WTC11 (cell line): Measurements from ENCODE around the gene LHFPL2. TPM values are rescaled to one million over a fixed set of nuclear protein-coding genes. Genes with fewer than 3 reads are reported as not detected.

Source experiments
- ATAC-seq: fragments of 200-7000 bp; cut with Tn5 transposase; 2 replicates; pipeline ENCODE4 v1.10.0; 2021; ENCODE audit warnings: mild to moderate bottlenecking, moderate library complexity
- CTCF ChIA-PET: fragments of 300-600 bp; sonication (Branson Sonifier 250); formaldehyde crosslinking; loops from one replicate; lab custom pipeline; 2021; ENCODE audit warnings: antibody characterized with exemption; lab: Charles Lee
- POLR2A ChIA-PET: fragments of 350-600 bp; sonication (Branson Sonifier 250); formaldehyde crosslinking; loops from one replicate; lab custom pipeline; 2021; ENCODE audit warnings: antibody characterized with exemption; lab: Charles Lee
- DNase-seq: peaks from one replicate; pipeline ENCODE4 v3.0.0; 2021; ENCODE audit warnings: low spot score
- H3K27ac Mint-ChIP-seq: 2 replicates; pipeline ENCODE4 v1.8.0; 2021; ENCODE audit warnings: mixed read lengths
- H3K27me3 Mint-ChIP-seq: 2 replicates; pipeline ENCODE4 v1.8.0; 2021; ENCODE audit warnings: low read depth, mild to moderate bottlenecking, moderate library complexity, mixed read lengths
- H3K36me3 Mint-ChIP-seq: 2 replicates; pipeline ENCODE4 v1.8.0; 2021; ENCODE audit warnings: mixed read lengths
- H3K4me1 Mint-ChIP-seq: 2 replicates; pipeline ENCODE4 v1.8.0; 2022; ENCODE audit warnings: mixed read lengths
- H3K4me3 Mint-ChIP-seq: 2 replicates; pipeline ENCODE4 v1.8.0; 2021; ENCODE audit warnings: mild to moderate bottlenecking, moderate library complexity, mixed read lengths
- H3K9me3 Mint-ChIP-seq: 2 replicates; pipeline ENCODE4 v1.8.0; 2021; ENCODE audit warnings: mixed read lengths
- ELF4 ChIP-seq: sonication (generic); formaldehyde crosslinking; IDR thresholded peaks from 2 replicates; pipeline ENCODE4 v1.8.1; 2022; ENCODE audit warnings: low read depth, mild to moderate bottlenecking, moderate library complexity, missing genetic modification reagents
- ESRRA ChIP-seq: sonication (generic); formaldehyde crosslinking; IDR thresholded peaks from 2 replicates; pipeline ENCODE4 v1.8.1; 2022; ENCODE audit warnings: mild to moderate bottlenecking, missing genetic modification reagents, borderline replicate concordance
- GRHL2 ChIP-seq: fragments of 250-450 bp; sonication (Bioruptor Pico); IDR thresholded peaks from 2 replicates; pipeline ENCODE4 v1.8.0; 2022; ENCODE audit warnings: mild to moderate bottlenecking, moderate library complexity; ENCODE audit not compliant: insufficient replicate concordance, severe bottlenecking
- KAT7 ChIP-seq: sonication (generic); formaldehyde crosslinking; IDR thresholded peaks from 2 replicates; pipeline ENCODE4 v1.8.1; 2023; ENCODE audit warnings: missing genetic modification reagents, mild to moderate bottlenecking, borderline replicate concordance
- MYBL2 ChIP-seq: sonication (generic); formaldehyde crosslinking; IDR thresholded peaks from 2 replicates; pipeline ENCODE4 v1.8.1; 2023; ENCODE audit warnings: mild to moderate bottlenecking, moderate library complexity, missing genetic modification reagents
- NFE2L1 ChIP-seq: sonication (generic); formaldehyde crosslinking; IDR thresholded peaks from 2 replicates; pipeline ENCODE4 v1.8.1; 2023; ENCODE audit warnings: missing genetic modification reagents
- SMAD4 ChIP-seq: sonication (generic); formaldehyde crosslinking; IDR thresholded peaks from 2 replicates; pipeline ENCODE4 v1.8.0; 2022; ENCODE audit warnings: mild to moderate bottlenecking, missing genetic modification reagents
- SP1 ChIP-seq: sonication (generic); formaldehyde crosslinking; conservative IDR thresholded peaks from 2 replicates; pipeline ENCODE4 v1.8.1; 2022; ENCODE audit warnings: missing genetic modification reagents
- ZNF232 ChIP-seq: sonication (generic); formaldehyde crosslinking; IDR thresholded peaks from 2 replicates; pipeline ENCODE4 v1.8.0; 2022; ENCODE audit warnings: mild to moderate bottlenecking, missing genetic modification reagents
- ZNF263 ChIP-seq: sonication (generic); formaldehyde crosslinking; IDR thresholded peaks from 2 replicates; pipeline ENCODE4 v1.8.1; 2022; ENCODE audit warnings: low read depth, mild to moderate bottlenecking, moderate library complexity, missing genetic modification reagents
- total RNA-seq: library from RNA; stranded (reverse); gene quantifications from 3 replicates; pipeline ENCODE4 v1.2.3, GENCODE V29; 2021
- TF ChIP-seq, protein P1 (sequence below): sonication (generic); formaldehyde crosslinking; conservative IDR thresholded peaks from 2 replicates; pipeline ENCODE4 v1.8.1; 2022; ENCODE audit warnings: mild to moderate bottlenecking, missing genetic modification reagents
- TF ChIP-seq, protein P2 (sequence below): sonication (generic); formaldehyde crosslinking; IDR thresholded peaks from 2 replicates; pipeline ENCODE4 v1.8.1; 2022; ENCODE audit warnings: low read depth, missing genetic modification reagents, borderline replicate concordance
- TF ChIP-seq, protein P3 (sequence below): sonication (generic); formaldehyde crosslinking; conservative IDR thresholded peaks from 2 replicates; pipeline ENCODE4 v1.8.1; 2023; ENCODE audit warnings: mild to moderate bottlenecking, low read depth, missing genetic modification reagents, moderate library complexity
- TF ChIP-seq, protein P4 (sequence below): fragments of 250-450 bp; sonication (Bioruptor Pico); IDR thresholded peaks from 2 replicates; pipeline ENCODE4 v1.9.0; 2021; ENCODE audit warnings: mild to moderate bottlenecking
- TF ChIP-seq, protein P5 (sequence below): sonication (generic); formaldehyde crosslinking; IDR thresholded peaks from 2 replicates; pipeline ENCODE4 v1.8.0; 2022; ENCODE audit warnings: mild to moderate bottlenecking, missing genetic modification reagents
- TF ChIP-seq, protein P6 (sequence below): sonication (generic); formaldehyde crosslinking; IDR thresholded peaks from 2 replicates; pipeline ENCODE4 v1.8.1; 2022; ENCODE audit warnings: low read depth, mild to moderate bottlenecking, moderate library complexity, missing genetic modification reagents, borderline replicate concordance
- TF ChIP-seq, protein P7 (sequence below): sonication (generic); formaldehyde crosslinking; IDR thresholded peaks from 2 replicates; pipeline ENCODE4 v1.8.1; 2023; ENCODE audit warnings: mild to moderate bottlenecking, moderate library complexity, missing genetic modification reagents
- TF ChIP-seq, protein P8 (sequence below): fragments of 250-450 bp; sonication (Bioruptor Pico); IDR thresholded peaks from 2 replicates; pipeline ENCODE4 v1.9.0; 2021; ENCODE audit warnings: mild to moderate bottlenecking
- TF ChIP-seq, protein P9 (sequence below): sonication (generic); formaldehyde crosslinking; IDR thresholded peaks from 2 replicates; pipeline ENCODE4 v1.8.1; 2023; ENCODE audit warnings: mild to moderate bottlenecking, missing genetic modification reagents, moderate library complexity

LHFPL2 gene
- total RNA-seq, 1 experiment from 2014 or later, result 40.6 TPM

DNA sequence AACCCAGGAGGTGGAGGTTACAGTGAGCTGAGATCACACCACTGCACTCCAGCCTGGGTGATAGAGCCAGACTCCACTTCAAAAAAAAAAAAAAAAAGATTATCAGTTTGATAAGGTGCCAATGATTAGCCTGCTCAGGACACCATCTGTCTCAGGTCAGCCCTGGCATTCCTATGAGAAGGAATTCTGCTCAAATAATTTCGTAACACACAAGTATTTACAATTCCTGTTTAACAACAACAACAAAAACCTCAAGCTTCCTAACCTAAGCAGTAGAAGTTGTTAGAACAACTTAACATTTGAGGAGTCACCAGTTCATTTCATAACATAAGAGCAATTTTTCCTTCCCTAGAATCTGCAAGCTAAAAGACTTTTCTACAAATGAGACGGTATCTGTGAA is 85.0 kb downstream of the LHFPL2 start:
- Mint-ChIP-seq H3K27me3 (no peaks in the 10 kb centered on the region), H3K36me3 (peaks cover 15% of the 10 kb centered on the region), H3K4me1 (peaks cover 23% of the 10 kb centered on the region), H3K27ac (peak overlapping the region; percentile 5; the same call in 1 of the 2 replicates), H3K4me3 (no peak overlapping the region), H3K9me3 (no peaks in the 10 kb centered on the region)
- CTCF ChIA-PET, result no interaction called here
- POLR2A ChIA-PET, result interaction anchor here (0.6 kb wide), 1 partner anchor 45 kb away, joined by 3 read pairs; no protein-coding TSS in a partner anchor
- no peak for TF ChIP-seq MYBL2 (CRISPR knock-in tag)
- no peak for TF ChIP-seq NFE2L1 (CRISPR knock-in tag)
- TF ChIP-seq SP1 (CRISPR knock-in tag), result no peak
- TF ChIP-seq KAT7 (CRISPR knock-in tag), result no peak
- TF ChIP-seq, protein P1, sequence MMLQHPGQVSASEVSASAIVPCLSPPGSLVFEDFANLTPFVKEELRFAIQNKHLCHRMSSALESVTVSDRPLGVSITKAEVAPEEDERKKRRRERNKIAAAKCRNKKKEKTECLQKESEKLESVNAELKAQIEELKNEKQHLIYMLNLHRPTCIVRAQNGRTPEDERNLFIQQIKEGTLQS (CRISPR knock-in tag), result no peak
- TF ChIP-seq, protein P2, sequence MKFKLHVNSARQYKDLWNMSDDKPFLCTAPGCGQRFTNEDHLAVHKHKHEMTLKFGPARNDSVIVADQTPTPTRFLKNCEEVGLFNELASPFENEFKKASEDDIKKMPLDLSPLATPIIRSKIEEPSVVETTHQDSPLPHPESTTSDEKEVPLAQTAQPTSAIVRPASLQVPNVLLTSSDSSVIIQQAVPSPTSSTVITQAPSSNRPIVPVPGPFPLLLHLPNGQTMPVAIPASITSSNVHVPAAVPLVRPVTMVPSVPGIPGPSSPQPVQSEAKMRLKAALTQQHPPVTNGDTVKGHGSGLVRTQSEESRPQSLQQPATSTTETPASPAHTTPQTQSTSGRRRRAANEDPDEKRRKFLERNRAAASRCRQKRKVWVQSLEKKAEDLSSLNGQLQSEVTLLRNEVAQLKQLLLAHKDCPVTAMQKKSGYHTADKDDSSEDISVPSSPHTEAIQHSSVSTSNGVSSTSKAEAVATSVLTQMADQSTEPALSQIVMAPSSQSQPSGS (CRISPR knock-in tag), result no peak
- TF ChIP-seq, protein P3, sequence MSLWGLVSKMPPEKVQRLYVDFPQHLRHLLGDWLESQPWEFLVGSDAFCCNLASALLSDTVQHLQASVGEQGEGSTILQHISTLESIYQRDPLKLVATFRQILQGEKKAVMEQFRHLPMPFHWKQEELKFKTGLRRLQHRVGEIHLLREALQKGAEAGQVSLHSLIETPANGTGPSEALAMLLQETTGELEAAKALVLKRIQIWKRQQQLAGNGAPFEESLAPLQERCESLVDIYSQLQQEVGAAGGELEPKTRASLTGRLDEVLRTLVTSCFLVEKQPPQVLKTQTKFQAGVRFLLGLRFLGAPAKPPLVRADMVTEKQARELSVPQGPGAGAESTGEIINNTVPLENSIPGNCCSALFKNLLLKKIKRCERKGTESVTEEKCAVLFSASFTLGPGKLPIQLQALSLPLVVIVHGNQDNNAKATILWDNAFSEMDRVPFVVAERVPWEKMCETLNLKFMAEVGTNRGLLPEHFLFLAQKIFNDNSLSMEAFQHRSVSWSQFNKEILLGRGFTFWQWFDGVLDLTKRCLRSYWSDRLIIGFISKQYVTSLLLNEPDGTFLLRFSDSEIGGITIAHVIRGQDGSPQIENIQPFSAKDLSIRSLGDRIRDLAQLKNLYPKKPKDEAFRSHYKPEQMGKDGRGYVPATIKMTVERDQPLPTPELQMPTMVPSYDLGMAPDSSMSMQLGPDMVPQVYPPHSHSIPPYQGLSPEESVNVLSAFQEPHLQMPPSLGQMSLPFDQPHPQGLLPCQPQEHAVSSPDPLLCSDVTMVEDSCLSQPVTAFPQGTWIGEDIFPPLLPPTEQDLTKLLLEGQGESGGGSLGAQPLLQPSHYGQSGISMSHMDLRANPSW (CRISPR knock-in tag), result no peak
- no peak for TF ChIP-seq ZNF232 (CRISPR knock-in tag)
- no peak for TF ChIP-seq ZNF263 (CRISPR knock-in tag)
- TF ChIP-seq, protein P4, sequence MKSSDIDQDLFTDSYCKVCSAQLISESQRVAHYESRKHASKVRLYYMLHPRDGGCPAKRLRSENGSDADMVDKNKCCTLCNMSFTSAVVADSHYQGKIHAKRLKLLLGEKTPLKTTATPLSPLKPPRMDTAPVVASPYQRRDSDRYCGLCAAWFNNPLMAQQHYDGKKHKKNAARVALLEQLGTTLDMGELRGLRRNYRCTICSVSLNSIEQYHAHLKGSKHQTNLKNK (CRISPR knock-in tag), result no peak
- TF ChIP-seq GRHL2 (CRISPR knock-in tag), result no peak
- ATAC-seq (no peak), DNase-seq (no peak)

DNA sequence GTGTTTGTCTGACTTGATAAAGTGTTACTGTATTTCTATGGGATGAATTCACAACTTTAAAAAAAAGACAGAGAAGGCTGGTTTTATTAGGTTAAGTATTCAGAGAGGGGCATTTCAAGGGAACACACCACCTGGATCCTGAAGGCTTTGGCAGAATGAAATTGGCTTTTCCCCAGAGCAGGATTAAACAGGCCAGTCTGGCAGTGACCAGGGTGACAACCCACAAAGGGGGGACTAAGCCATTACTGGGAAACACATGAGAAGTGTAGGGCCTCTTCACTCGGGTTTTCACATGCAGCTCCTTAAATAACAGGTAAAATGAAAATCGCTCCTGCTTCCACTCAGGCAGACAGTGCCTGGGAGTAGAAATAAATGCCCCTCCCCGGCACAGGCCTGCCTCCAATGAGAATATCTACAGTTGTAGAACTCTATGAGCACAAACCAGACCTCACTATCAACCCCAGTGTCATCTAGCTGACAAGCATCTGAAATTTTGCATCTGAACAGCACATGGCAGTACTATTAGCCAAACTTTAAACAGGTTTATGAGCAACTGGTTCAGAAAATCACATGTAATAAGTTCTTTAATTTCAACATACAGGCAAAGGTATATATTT is 85.8 kb downstream of the LHFPL2 start:
- Mint-ChIP-seq H3K27ac (peak overlapping the region; percentile 54; the same call in 1 of the 2 replicates), H3K4me3 (no peak overlapping the region), H3K4me1 (peaks cover 20% of the 10 kb centered on the region), H3K36me3 (peaks cover 15% of the 10 kb centered on the region), H3K27me3 (no peaks in the 10 kb centered on the region), H3K9me3 (no peaks in the 10 kb centered on the region)
- DNase-seq, result no peak
- ChIA-PET POLR2A (no interaction called here), CTCF (no interaction called here)
- no peak for ATAC-seq
- TF ChIP-seq ESRRA (CRISPR knock-in tag) (no peak), ELF4 (CRISPR knock-in tag) (no peak), ZNF232 (CRISPR knock-in tag) (no peak), SMAD4 (no peak)
- TF ChIP-seq, protein P5, sequence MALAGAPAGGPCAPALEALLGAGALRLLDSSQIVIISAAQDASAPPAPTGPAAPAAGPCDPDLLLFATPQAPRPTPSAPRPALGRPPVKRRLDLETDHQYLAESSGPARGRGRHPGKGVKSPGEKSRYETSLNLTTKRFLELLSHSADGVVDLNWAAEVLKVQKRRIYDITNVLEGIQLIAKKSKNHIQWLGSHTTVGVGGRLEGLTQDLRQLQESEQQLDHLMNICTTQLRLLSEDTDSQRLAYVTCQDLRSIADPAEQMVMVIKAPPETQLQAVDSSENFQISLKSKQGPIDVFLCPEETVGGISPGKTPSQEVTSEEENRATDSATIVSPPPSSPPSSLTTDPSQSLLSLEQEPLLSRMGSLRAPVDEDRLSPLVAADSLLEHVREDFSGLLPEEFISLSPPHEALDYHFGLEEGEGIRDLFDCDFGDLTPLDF (CRISPR knock-in tag), result no peak
- TF ChIP-seq, protein P6, sequence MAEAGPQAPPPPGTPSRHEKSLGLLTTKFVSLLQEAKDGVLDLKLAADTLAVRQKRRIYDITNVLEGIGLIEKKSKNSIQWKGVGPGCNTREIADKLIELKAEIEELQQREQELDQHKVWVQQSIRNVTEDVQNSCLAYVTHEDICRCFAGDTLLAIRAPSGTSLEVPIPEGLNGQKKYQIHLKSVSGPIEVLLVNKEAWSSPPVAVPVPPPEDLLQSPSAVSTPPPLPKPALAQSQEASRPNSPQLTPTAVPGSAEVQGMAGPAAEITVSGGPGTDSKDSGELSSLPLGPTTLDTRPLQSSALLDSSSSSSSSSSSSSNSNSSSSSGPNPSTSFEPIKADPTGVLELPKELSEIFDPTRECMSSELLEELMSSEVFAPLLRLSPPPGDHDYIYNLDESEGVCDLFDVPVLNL (CRISPR knock-in tag), result no peak
- TF ChIP-seq, protein P7, sequence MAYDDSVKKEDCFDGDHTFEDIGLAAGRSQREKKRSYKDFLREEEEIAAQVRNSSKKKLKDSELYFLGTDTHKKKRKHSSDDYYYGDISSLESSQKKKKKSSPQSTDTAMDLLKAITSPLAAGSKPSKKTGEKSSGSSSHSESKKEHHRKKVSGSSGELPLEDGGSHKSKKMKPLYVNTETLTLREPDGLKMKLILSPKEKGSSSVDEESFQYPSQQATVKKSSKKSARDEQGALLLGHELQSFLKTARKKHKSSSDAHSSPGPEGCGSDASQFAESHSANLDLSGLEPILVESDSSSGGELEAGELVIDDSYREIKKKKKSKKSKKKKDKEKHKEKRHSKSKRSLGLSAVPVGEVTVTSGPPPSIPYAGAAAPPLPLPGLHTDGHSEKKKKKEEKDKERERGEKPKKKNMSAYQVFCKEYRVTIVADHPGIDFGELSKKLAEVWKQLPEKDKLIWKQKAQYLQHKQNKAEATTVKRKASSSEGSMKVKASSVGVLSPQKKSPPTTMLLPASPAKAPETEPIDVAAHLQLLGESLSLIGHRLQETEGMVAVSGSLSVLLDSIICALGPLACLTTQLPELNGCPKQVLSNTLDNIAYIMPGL (CRISPR knock-in tag), result no peak
- TF ChIP-seq, protein P8, sequence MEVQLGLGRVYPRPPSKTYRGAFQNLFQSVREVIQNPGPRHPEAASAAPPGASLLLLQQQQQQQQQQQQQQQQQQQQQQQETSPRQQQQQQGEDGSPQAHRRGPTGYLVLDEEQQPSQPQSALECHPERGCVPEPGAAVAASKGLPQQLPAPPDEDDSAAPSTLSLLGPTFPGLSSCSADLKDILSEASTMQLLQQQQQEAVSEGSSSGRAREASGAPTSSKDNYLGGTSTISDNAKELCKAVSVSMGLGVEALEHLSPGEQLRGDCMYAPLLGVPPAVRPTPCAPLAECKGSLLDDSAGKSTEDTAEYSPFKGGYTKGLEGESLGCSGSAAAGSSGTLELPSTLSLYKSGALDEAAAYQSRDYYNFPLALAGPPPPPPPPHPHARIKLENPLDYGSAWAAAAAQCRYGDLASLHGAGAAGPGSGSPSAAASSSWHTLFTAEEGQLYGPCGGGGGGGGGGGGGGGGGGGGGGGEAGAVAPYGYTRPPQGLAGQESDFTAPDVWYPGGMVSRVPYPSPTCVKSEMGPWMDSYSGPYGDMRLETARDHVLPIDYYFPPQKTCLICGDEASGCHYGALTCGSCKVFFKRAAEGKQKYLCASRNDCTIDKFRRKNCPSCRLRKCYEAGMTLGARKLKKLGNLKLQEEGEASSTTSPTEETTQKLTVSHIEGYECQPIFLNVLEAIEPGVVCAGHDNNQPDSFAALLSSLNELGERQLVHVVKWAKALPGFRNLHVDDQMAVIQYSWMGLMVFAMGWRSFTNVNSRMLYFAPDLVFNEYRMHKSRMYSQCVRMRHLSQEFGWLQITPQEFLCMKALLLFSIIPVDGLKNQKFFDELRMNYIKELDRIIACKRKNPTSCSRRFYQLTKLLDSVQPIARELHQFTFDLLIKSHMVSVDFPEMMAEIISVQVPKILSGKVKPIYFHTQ (CRISPR knock-in tag), result no peak
- TF ChIP-seq, protein P9, sequence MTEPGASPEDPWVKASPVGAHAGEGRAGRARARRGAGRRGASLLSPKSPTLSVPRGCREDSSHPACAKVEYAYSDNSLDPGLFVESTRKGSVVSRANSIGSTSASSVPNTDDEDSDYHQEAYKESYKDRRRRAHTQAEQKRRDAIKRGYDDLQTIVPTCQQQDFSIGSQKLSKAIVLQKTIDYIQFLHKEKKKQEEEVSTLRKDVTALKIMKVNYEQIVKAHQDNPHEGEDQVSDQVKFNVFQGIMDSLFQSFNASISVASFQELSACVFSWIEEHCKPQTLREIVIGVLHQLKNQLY (CRISPR knock-in tag), result no peak
